Breast epithelium (tissue), 4 donors: ENCODE results near the gene C1QTNF1. TPM values are rescaled to one million over a fixed set of nuclear protein-coding genes. Genes with fewer than 3 reads are reported as not detected.

Experiments
- DNase-seq, 2 donors: peaks; one replicate each; pipeline ENCODE4 v3.0.0-alpha.2; 2019; ENCODE audit warnings: low spot score in 2 of 2
- H3K27ac ChIP-seq, 2 donors: fragments of 200-600 bp; sonication (generic) in 1 of 2; one replicate each; pipeline ENCODE4 v1.5.1; 2016 to 2019; ENCODE audit warnings: mild to moderate bottlenecking in 1 of 2
- H3K27me3 ChIP-seq, 2 donors: fragments of 200-600 bp; sonication (generic) in 1 of 2; one replicate each; pipeline versions ENCODE4 v1.5.1 to v1.6.0; 2017 to 2019; ENCODE audit warnings: control low read depth in 1 of 2, mild to moderate bottlenecking in 1 of 2
- H3K36me3 ChIP-seq: fragments of 200-600 bp; one replicate; pipeline ENCODE4 v1.5.1; 2019
- H3K4me1 ChIP-seq, 2 donors: fragments of 200-600 bp; sonication (generic); one replicate each; pipeline ENCODE4 v1.5.1; 2016 to 2019; ENCODE audit warnings: control low read depth in 1 of 2
- H3K4me3 ChIP-seq, 3 donors: fragments of 200-600 bp; sonication (generic); 1 replicate in 2 of 3; 2 replicates in 1 of 3; pipeline ENCODE4 v1.5.1; 2016 to 2019; ENCODE audit warnings: mild to moderate bottlenecking in 3 of 3, moderate library complexity in 2 of 3
- H3K9me3 ChIP-seq, 2 donors: fragments of 200-600 bp; sonication (generic) in 1 of 2; one replicate each; pipeline ENCODE4 v1.5.1; 2016 to 2019; ENCODE audit warnings: control low read depth in 1 of 2
- POLR2A ChIP-seq: fragments of 450-650 bp; IDR thresholded peaks from one replicate; pipeline ENCODE4 v1.6.1; 2016; ENCODE audit warnings: antibody characterized with exemption, mild to moderate bottlenecking, moderate library complexity
- POLR2AphosphoS5 ChIP-seq, 3 donors: sonication (generic); formaldehyde crosslinking; IDR thresholded peaks; one replicate each; pipeline ENCODE4 v1.6.1; 2017; ENCODE audit warnings: antibody characterized with exemption in 3 of 3
- intact Hi-C: fragments of 100-400 bp; cut with DNase I; formaldehyde crosslinking; loops from one replicate; pipeline ENCODE4 v1.15.1; 2023; ENCODE audit warnings: low total_unique reads
- total RNA-seq, 3 donors: library from RNA; depleted of rRNA; stranded (reverse); fragments of >200 nt; gene quantifications; one replicate each; pipeline ENCODE4 v1.1.0, GENCODE V29; 2016
- TF ChIP-seq, protein P1 (sequence below), 3 donors: fragments of 450-650 bp; IDR thresholded peaks; one replicate each; pipeline ENCODE4 v1.5.1; 2016 to 2017; ENCODE audit warnings: antibody characterized with exemption in 3 of 3, mild to moderate bottlenecking in 3 of 3, moderate library complexity in 3 of 3

Gene C1QTNF1
- total RNA-seq, 3 donors from 2014 or later, result 54.0 to 326 (median 61.9) TPM

- intact Hi-C loops, result no loop called here
- Histone ChIP-seq H3K27me3 (no peaks in the 10 kb centered on the region), H3K27ac (peak overlapping the region in 1 of 2 donors; percentile 77), H3K4me3 (no peak overlapping the region), H3K36me3 (no peaks in the 10 kb centered on the region), H3K9me3 (no peaks in the 10 kb centered on the region), H3K4me1 (peaks cover 0 to 28% of the 10 kb centered on the region in 2 donors)
- TF ChIP-seq POLR2A, result no peak
- TF ChIP-seq, protein P1, sequence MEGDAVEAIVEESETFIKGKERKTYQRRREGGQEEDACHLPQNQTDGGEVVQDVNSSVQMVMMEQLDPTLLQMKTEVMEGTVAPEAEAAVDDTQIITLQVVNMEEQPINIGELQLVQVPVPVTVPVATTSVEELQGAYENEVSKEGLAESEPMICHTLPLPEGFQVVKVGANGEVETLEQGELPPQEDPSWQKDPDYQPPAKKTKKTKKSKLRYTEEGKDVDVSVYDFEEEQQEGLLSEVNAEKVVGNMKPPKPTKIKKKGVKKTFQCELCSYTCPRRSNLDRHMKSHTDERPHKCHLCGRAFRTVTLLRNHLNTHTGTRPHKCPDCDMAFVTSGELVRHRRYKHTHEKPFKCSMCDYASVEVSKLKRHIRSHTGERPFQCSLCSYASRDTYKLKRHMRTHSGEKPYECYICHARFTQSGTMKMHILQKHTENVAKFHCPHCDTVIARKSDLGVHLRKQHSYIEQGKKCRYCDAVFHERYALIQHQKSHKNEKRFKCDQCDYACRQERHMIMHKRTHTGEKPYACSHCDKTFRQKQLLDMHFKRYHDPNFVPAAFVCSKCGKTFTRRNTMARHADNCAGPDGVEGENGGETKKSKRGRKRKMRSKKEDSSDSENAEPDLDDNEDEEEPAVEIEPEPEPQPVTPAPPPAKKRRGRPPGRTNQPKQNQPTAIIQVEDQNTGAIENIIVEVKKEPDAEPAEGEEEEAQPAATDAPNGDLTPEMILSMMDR (IDR thresholded peaks at IDR 0.05), result no peak
- TF ChIP-seq POLR2AphosphoS5 (IDR thresholded peaks at IDR 0.05), result no peak
- peak in 1 of 2 donors; percentile 51 for DNase-seq
These were observed 26.7 kb upstream of the C1QTNF1 start for GRCh38 chr17:78997231-78997741.

GRCh38 chr17:78997881-78998280 lies 26.1 kb upstream of the C1QTNF1 start:
- no peaks in the 10 kb centered on the region for H3K9me3 ChIP-seq
- H3K27me3 ChIP-seq, result no peaks in the 10 kb centered on the region
- peaks cover 0 to 28% of the 10 kb centered on the region in 2 donors for H3K4me1 ChIP-seq
- intact Hi-C loops, result no loop called here
- no peaks in the 10 kb centered on the region for H3K36me3 ChIP-seq
- no peak for DNase-seq
- H3K27ac ChIP-seq, result no peak overlapping the region
- TF ChIP-seq POLR2A, result no peak
- TF ChIP-seq, protein P1 (IDR thresholded peaks at IDR 0.05), result no peak
- TF ChIP-seq POLR2AphosphoS5 (IDR thresholded peaks at IDR 0.05), result no peak
- H3K4me3 ChIP-seq, result no peak overlapping the region

DNA sequence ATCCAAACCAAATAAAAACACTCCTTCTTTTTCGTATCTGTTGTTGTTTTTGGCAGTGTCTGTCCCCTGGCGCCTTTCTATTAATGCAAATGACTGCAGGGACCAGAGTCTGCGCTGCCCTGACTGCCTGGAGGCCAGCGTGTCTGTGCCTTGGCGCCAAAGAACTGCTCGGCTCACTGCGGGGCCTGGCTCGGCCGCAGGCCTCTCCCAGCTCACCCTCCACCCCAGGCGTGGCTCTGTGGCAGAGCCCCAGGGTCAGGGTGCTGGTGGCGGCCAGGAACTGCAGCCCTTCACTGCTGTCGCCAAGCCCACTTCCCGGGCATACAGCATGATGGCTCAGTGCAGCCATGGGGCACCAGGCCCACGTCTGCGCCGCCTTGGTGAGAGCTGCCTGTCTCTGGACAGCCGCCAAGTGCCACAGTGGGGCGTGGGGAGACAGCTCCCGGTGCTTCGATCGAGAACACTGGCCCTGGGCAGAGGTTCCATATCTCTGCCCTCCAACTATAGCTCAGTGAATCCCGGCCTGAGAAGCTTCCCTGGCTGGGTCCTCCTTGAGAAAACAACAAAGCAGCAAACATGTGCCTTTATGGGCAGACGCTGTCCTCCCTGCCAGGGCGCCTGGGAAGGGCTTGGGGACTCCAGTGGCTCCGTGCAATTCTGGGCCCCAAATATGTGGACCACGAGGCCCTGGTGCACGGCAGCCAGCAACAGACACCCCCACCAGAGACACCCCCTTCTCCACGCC lies 25.5 kb upstream of the C1QTNF1 start:
- H3K4me3 ChIP-seq, result no peak overlapping the region
- intact Hi-C loops, result no loop called here
- H3K27me3 ChIP-seq, result no peaks in the 10 kb centered on the region
- peak overlapping the region; percentile 42 to 43 for H3K27ac ChIP-seq
- no peaks in the 10 kb centered on the region for H3K9me3 ChIP-seq
- H3K36me3 ChIP-seq, result no peaks in the 10 kb centered on the region
- H3K4me1 ChIP-seq, result peaks cover 0 to 28% of the 10 kb centered on the region in 2 donors
- TF ChIP-seq POLR2AphosphoS5 (IDR thresholded peaks at IDR 0.05), result no peak
- TF ChIP-seq POLR2A, result no peak
- TF ChIP-seq, protein P1 (IDR thresholded peaks at IDR 0.05), result no peak
- peak in 1 of 2 donors; percentile 57 for DNase-seq

DNA sequence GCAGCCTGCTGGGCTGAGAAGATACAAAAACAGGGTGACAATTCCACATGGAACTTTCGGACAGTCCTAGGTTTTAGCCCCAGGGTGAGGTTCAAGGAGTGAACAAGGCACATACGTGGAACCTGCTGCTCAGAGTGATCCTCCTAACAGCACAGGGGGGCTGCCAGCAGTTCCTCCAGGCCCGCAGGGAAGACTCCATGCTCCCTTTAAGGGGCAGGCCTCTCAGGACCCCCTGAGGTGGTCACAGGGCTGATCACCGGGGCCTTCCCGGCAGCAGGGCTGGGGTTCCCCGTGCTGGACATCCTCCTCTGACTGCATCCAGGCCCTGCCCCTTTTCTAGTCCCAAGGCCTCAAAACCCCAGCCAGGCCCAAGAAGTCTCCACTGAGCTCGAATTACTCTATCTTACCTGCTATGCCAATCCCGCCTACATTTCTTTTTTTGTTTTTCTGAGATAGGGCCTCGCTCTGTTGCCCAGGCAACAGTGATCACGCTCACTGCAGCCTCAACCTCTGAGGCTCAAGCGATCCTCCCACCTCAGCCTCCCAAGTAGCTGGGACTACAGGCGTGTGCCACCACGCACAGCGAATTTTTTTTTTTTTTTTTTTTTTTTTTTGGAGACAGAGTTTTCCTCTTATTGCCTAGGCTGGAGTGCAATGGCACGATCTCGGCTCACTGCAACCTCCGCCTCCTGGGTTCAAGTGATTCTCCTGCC lies 24.8 kb upstream of the C1QTNF1 start:
- intact Hi-C loops, result no loop called here
- H3K4me3 ChIP-seq, result no peak overlapping the region
- peaks cover 0 to 28% of the 10 kb centered on the region in 2 donors for H3K4me1 ChIP-seq
- H3K27ac ChIP-seq, result peak overlapping the region; percentile 42 to 43
- no peaks in the 10 kb centered on the region for H3K36me3 ChIP-seq
- peak in 1 of 2 donors; percentile 48 for DNase-seq
- TF ChIP-seq, protein P1 (IDR thresholded peaks at IDR 0.05), result no peak
- TF ChIP-seq POLR2AphosphoS5 (IDR thresholded peaks at IDR 0.05), result no peak
- no peak for TF ChIP-seq POLR2A
- H3K27me3 ChIP-seq, result no peaks in the 10 kb centered on the region
- H3K9me3 ChIP-seq, result no peaks in the 10 kb centered on the region
